Fibroblast of upper back skin (primary cell): ENCODE data around the gene FMN2.
A peak's percentile ranks its signal among the peaks of the same experiment; 100 is the strongest.

Source experiments
- DNase-seq: peaks from one replicate; pipeline ENCODE4 v3.0.0-alpha.2; 2013

Gene FMN2

GRCh38 chr1:240499012-240499411 is 407.3 kb downstream of the FMN2 start:
- peak; percentile 58 for DNase-seq

DNA sequence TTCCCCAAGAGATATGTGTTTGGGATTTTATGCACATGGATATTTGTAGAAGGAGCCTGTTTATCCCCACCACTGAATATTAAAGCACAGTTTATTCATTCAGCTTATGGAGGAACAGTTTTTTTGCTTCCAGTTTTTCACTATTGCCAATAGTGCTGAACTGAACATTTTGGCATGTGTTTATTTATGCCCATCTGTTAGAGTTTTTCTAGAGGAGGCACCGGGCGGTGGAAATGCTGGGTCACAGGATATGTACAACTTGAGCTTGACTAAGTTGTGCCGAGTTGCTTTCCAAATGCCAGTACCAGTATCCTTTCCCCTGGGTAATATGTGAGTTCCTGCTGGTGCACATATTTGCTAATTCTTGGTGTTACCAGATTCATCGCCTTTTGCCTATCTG is 409.0 kb downstream of the FMN2 start:
- DNase-seq: no peak

GRCh38 chr1:240501115-240501514 is 409.4 kb downstream of the FMN2 start:
- DNase-seq: peak; percentile 55

DNA sequence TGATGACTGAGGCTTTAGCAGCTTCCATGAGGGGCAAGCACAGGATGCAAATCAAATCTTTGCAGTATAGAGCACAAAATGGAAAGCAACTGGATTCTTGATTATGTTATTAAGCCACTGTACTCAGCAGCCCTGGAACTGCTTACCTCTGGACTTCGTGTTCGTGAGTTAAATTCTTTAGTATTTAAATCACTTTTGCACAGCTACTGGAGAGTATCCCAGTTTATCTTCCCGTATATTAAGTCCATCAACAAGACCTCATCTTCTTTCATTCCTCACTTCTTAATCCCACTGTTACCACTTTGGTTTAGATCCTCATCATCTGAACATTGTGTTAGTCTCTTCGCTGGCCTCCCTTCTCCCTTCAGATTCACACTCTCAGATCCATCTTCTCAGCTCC is 411.4 kb downstream of the FMN2 start:
- peak; percentile 60 for DNase-seq

GRCh38 chr1:240503558-240503957 is 411.9 kb downstream of the FMN2 start:
- no peak for DNase-seq

DNA sequence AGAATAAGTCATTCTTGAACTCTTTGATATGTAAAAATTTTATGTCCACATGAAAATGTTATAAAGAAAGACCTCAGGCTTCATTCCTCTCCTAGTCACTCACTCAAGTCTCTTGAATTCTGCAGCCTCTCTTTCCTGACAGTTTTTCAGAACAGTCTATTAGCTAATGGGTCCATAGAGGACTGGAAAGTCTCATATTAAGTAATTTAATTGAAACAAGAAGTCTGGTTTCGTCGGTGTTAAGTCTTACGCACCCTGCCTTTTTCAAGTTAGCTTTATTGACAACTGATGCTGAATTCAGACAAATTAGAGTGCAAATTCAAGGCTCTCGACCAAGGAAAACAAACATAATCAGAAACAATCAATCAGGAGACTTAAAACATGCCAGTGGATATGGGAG is 414.5 kb downstream of the FMN2 start:
- DNase-seq: no peak

- DNase-seq: no peak
Observed at GRCh38 chr1:240508201-240508600, 416.5 kb downstream of the FMN2 start.

GRCh38 chr1:240508950-240509349 is 417.3 kb downstream of the FMN2 start:
- peak; percentile 76 for DNase-seq

- no peak for DNase-seq
Observed at GRCh38 chr1:240511789-240512188, 420.1 kb downstream of the FMN2 start.

GRCh38 chr1:240515505-240515904 is 423.8 kb downstream of the FMN2 start:
- DNase-seq: peak; percentile 84

DNA sequence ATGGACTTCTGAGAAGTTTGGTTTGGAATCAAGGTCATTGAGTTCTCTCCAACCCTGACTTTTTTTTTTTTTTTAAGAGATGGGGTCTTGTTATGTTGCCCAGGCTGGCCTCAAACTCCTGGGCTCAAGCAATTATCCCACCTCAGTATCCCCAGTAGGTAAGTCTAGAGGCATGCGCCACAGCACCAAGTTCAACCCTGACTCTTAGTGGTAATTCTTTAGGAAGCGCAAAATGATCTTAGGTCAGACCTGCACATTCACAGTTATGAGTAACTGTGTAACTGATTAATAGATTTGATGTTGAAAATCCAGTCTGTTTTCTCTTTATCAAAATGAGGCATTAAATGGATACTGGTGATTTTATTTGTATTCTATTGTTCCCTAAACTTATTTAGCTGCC is 424.4 kb downstream of the FMN2 start:
- no peak for DNase-seq

- no peak for DNase-seq
Observed at GRCh38 chr1:240517891-240518290, 426.2 kb downstream of the FMN2 start.

DNA sequence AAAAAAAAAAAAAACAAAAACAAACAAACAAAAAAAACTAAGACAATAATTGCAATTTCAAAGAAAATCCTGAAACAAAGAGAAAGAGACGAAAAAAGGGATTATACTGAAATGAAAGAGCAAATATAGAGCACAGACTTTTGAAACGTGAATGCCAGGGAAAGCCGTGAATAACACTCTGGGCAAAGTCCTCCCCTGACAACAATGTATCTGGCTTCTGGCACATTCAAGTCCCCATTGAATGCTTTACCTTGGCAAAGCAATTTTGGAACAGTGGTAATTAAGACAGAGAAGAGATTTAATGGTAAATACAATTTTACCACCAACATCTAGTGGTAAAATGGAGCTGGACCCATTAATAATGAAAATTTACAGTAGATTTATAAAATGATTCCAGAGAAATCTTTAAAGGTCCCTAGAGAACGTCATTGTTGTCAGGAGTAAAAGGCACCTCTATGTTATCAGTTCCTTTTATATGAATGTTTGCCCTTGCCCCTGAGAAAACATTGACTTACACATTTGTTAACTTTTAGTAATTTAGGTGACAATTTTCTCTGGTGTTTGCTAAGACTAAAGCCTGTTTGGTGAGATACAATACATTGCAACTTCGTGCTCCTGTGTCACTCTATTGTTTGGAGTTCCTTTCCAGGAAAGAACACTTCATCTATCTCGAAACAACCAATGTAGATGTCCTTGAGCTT is 430.6 kb downstream of the FMN2 start:
- DNase-seq: no peak

- DNase-seq: no peak
Observed at GRCh38 chr1:240524356-240525069, 432.8 kb downstream of the FMN2 start.
